Astrocyte of the hippocampus (primary cell): ENCODE data around the gene TMC6.
A peak's percentile ranks its signal among the peaks of the same experiment; 100 is the strongest.
"Not testable (repeated sequence)": the region's sequence is repeated elsewhere in the genome, so short reads cannot be mapped to it uniquely, and the experiment has no call there.

Experiments
- DNase-seq: peaks from one replicate; pipeline ENCODE4 v3.0.0; 2011; ENCODE audit warnings: low read depth, low spot score

TMC6 gene

DNA sequence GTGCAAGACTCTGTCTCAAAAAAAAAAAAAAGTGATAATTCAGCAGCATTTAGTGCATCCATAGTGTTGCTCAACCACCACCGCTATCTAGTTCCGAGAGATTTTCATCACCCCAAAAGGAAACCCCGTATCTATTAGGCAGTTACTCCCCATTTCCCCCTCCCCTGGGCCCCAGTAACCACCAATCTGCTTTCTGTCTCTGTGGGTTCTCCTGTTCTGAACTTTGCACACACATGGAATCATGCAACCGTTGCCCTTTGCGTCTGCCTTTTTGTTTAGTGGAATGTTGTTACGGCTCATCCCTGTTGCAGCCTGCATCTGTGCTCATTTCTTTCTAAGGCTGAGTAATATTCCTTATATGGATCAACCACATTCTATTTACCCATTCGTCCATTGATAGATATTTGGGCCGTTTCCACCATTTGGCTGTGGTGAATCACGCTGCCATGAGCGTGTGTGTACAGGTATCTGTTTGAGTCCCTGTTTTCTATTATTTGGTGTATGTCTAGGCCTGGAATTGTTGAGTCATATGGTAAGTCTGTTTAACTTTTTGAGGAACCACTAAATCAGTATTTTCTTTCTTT lies 31.1 kb upstream of the TMC6 start:
- DNase-seq = peak; percentile 77

DNA sequence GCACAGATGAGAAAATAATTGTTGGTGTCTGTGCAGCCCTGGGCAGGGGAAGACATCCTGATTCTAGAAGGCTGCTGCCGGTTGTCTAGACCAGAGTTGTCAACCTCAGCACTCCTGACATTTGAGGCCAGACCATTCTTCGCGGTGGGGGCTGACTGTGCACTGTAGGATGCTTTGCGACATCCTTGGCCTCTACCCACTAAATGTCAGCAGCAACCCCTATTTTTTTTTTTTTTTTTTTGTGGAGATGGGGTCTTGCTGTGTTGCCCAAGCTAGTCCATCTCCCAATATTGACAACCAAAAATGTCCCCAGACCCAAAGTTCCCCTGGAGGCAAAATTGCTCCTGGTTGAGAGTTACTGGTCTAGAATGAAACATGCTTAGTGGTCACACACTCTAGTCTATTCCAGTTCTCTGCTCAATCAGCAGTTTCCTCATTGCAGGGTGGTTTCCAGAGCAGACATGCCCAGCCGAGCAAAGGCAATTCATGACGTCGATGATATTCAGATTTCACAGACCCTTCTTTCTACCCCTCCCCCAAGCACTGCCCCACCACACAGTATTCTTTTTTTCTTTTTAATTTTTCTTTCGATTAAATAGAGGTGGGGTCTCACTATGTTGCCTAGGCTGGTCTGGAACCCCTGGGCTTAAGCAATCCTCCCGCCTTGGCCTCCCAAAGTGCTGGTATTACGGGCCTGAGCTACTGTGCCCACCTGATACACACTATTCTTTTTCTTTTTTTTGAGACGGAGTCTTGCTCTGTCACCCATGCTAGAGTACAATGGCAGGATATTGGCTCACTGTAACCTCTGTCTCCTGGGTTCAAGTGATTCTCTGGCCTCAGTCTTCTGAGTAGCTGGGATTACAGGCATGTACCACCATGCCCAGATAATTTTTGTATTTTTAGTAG lies 26.6 kb upstream of the TMC6 start:
- no peak for DNase-seq

DNA sequence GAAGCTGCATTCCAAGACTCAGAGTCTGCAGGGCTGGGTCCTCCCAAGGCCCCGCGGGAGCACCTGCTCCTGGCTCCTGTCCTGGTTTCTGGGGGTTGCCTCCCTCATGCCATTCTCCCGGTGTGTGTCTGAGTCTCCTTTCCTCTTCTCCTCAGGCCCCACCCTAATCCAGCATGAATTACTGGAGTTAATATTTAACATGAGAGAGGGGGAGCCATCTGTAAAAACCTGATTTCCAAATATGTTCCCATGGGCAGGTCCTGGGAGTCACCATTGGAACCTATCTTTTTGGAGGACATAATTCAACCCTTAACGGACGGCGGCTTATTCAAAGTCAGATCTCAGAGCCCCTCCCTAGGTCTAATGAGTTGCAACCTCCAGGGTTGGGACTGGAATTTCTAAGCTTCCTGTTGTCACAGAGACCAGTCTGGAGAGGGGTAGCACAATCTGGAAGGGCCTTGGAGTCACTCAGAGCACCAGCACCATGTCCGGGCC lies 23.0 kb upstream of the TMC6 start:
- DNase-seq = no peak

DNA sequence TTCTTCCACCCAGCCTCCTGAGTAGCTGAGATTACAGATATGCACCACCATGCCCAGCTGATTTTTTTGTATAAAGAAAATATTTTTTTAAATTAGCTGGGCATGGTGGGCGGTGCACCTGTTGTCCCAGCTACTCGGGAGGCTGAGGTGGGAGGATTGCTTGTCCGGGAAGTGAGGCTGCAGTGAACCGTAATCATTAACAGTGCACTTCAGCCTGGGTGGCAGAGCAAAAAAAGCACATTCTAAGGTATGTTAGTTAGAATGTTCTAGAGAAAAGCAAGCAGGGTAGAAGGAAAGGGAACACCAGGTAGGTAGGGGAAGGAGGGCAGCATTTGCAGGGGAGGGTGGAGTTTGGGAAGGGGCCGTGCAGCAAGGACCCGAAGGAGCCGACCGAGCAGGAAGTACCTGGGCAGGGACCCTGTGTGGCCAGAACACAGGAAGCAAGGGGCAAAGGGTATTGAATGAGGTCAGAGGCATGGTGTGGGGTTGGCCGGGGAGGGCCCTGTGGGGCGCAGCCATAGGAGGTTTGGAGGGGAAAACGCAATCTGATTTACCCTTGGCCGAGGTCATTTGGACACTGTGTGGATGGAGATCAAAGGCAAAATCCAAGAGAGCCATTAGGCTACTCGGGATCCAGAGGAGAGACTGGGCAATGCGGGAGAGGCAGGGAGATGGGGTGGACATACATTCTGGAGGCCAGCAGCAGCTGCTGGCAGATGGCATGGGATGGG lies 19.9 kb upstream of the TMC6 start:
- DNase-seq = no peak

DNA sequence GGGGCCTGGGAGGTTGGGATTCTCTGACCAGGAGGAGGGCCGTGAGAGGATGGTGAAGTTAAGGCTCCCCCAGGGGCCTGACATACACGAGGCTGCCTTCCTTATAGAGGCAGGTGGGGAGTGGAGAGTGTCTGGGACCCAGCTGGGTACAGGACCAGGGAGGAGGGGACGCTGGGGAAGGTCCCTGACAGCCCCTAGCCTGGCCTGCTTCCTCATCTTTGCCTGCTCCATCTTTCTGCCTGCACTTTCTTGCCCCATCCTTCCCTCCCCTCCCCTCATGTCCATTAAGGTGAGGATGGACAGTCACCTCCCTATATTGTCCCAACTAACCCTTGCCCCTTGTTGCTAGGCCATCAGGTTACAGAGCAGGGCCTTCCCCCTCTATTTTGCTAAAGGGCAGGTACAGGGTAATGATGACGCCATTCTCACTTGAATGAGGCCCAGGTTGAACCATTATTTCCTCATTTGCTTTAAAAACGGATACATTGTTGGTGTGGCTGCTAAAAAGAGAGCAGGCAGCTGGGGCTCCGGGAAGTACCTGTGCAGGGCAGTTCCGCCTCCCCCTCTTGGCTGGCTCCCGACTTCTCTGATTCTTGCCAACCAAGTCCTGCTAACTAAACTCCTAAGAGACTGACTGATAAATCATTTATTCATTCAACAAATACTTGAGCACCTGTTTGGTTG lies 18.9 kb upstream of the TMC6 start:
- no peak for DNase-seq

DNA sequence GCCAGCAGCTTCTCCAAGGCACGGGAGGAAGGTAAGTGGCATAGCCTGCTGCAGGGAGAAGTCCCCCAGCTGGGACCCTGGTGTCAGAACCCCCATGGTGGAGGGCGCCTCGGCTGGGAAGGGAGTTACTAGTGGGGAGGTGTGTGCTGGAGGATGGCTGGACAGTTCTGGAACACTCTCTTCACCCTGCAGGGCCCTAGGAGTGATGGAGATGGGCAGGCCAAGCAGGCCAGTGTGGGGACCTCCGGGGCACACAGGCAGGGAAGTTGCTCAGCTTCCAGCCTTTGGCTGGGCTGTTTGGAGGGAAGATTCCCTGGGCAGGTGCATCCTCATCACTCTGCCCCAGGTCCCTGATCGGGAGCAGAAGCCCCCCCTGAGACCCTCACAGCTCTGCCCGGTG lies 18.3 kb upstream of the TMC6 start:
- no peak for DNase-seq

DNA sequence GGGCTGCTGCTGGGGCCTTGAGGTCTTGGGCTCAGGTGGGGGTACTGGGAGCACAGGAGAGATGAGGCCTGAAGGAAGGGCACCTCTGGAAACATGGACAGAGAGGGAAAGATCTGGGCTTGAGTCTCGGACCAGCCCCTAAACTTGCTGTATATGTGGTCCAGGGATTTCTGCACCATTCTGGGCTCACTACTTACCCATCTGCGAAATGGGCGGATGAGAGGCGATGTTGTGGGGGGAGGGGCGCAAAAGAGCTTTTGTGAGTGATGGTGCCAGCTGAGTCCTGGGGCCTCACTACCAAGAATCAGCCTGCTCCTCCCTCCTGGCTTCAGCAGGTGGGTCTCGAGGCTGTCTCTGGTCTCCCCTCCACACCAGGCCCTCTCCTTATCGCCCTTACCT lies 17.9 kb upstream of the TMC6 start:
- DNase-seq = no peak

DNA sequence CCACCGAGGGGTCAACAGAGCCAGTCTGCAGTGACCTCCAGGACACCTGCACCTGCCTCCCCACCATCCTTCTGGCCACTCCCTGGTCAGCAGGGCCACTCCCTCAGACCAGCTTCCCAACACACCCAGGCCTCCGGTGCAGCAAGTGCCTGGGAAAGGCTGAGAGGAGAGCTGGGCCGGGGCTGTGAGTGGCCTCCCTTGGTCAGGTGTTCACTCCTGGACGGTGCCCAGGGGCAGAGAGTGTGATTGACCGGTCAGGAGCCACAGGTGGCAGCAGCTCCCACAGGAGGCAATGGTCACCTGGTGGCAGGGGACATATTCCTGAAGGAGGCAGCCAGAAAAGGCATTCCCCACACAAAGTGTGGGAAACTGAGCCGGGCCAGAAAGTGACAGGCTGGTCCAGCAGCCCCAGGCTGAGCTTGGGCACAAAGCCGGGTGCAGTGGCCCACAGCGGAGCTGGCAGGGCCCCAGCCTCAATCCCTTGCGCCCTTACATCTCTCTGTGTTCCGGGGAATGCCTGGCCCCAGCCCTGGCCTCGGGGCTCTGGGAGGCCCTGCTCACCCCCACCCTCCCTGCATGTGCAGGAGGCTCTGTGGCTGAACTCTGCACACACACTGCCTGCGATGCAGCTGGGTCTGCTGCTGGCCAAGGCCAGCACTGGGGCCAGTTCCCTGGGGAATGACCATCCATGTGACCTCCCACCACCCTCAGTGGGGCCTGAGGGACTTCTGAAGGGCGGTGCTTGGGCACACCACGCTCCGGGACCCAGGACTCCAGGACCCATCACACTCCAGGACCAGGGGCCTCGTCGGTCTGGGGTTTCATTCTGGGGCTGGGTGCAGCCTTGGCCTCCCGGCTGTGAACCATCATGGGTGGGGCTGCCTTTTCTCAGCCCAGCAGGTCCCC lies 16.4 kb upstream of the TMC6 start:
- no peak for DNase-seq

DNA sequence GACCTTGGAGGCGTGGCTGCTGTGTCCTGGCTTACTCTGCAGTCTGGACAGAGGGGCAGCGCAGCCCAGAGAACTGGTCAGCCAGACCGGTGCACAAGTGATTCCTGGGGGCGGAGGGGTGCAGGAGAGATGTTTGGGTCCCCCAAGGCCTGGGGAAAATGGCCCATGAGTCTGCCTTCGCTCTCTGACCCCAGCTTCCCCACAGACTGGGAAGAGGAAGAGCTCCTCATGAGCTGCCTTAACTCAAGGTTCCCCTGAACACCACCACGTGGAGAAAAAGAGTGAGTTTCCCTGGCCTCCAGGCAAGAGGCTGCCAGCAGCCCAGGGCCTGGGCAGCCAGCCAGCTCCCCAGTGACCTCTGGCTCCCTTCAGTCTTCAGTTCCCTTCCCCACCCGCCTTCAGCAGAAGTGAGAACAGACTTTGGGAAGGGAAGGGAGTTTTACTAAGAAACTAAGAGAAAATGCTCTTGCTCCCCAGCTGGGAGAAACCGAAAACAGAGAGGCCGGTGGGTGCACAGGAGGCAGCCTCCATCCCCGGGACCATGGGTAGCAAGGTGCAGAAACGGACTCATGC lies 15.7 kb upstream of the TMC6 start:
- peak; percentile 76 for DNase-seq

DNA sequence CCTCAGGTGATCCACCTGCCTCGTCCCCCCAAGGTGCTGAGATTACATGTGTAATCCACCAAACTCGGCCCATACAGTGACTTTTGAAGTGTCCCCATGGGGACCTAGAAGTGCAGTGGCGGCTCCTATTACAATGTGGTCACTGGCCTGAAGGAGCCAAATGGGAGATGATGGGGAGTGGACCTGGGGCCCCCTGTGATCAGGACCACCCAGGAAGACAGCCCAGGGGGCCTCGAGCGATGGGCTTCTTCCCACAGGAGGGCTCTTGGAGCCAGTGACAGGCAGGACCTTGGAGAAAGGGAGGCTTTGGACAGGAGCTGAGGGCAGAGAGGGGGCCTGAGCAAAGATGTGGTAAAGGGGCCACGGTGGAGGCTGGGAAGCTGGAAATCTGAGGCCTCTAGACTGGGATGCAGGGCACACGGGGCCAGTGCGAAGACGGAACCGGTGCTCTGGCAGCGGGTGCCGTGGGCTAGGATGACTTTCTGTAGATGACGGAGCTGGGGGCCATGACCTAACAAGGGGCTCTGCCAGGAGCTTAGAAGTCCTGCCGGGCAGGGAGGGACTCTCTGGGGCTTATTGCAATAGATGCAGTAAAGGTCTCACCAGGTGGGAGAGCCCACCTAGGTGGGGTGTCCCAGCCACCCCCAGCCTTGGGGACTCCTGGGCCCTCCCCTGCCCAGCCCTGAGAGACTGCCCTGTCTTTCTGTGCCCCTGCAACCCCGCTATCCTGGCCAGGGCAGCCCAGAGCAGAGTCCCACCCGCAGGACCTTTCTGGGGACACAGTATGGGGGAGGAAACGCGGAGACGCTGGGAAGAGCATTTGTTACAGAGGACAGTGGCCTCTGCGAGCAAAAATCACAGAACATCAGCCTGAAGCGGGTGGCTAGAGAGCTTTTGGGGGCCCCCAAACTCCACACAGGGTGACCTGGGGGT lies 14.9 kb upstream of the TMC6 start:
- DNase-seq = no peak

DNA sequence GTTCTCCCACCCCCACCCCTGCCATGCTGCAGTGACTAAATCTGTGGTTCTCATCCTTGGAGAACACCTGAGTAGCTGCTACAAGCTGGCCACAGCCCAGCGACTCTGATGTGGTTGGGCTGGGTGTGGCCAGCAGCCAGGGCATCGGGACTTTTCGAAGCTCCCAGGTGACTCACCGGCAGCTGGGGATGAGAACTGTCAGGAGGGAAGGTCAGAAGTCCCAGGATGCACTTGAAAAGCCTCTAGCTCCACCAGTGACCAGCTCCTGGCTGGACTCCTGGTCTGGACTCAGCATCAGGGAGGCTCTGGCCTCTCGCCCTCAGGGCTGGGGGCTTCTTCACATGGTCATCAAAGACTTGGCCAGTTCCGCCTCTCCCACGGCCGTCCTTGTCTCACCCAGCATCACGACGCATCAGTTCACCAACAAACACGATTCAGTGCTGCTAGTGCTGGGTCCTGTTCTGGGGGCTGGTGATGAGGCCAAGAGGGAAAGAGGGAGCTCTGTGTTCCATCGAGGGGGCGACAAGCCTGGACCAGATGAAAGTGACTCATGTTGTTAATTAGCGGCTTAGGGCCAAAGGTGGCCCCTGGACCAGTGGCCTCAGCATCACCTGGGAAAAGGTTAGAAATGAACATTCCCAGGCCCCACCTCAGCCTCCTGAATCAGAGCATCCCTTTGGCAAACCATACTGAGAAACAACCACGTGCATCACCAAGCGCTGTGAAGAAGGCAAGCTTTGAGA lies 13.7 kb upstream of the TMC6 start:
- DNase-seq = peak; percentile 75

DNA sequence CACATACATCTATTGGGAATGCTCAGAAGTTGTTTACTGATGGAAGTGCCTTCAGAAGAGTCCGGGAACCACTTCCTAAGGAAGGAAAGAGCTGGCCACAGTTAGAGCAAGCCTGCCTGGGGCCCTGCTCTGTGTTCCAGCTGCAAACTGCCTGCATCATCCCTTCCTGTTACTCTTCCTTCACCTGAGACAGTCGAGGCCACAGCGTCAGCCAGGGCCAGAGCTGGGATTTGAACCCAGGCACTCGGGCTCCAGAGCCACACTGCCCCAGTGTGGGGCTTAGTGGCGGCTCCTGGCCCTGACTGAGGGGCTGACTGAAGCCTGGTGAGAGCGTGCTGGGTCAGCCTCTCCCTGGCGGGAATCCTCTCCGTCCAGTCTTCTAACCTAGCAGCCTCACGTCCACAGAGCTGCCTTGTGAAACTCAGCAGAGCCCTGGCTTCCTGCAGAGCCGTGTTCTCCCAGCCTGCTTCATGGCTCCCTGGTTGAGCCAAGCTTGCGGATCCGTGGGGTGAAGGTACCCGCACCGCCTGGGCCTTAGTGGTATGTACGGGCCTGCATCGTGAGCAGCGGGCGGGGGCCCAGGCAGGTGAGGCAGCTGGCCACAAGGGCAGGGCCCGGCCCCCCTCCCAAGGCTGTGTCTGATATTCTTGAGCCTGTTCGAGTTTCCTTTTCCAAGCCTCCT lies 13.0 kb upstream of the TMC6 start:
- DNase-seq = no peak

DNA sequence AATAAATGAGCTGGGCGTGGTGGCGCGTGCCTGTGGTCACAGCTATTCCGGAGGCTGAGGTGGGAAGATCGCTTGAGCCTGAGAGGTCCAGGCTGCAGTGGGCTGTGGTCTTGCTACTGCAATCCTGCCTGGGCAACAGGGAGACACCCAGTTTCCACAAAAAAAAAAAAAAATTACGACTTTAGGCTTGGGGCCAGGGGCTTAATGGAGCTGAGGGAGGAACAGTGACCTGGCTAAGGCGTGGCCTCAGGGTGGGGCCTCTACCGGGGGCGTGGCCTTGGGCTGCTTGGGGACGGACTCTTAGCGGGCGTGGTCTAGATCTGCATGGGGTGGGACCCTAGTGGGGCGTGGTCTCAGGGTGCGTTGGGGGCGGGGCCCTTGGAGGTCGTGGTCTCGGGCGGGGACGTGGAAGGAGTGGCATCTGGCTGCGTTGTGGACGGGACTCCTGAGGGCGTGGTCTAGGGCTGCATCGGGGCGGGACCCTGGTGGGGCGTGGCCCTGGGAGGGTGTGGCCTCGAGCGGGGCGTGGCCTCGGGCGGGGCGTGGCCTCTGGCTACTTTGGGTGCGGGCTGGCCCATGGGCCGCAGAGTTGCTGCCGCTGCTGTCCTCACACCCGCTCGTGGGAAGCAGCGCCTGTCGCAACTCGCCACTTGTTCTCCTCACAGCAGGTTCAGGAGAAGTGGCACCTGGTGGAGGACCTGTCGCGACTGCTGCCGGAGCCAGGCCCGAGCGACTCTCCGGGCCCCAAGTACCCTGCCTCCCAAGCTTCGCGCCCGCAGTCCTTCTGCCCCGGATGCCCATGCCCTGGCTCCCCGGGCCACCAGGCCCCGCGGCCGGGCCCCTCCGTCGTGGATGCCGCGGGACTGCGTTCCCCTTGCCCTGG lies 11.9 kb upstream of the TMC6 start:
- DNase-seq = peak; percentile 71

DNA sequence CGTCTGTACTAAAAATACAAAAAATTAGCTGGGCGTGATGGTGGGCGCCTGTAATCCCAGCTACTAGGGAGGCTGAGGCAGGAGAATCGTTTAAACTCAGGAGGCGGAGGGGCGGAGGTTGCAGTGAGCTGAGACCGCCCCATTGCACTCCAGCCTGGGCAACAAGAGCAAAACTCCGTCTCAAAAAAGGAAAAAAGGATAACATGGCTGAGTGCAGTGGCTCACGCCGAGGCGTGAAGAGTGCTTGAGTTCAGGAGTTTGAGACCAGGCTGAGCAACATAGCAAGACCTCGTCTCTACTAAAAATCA lies 11.3 kb upstream of the TMC6 start:
- DNase-seq = not testable (repeated sequence)

DNA sequence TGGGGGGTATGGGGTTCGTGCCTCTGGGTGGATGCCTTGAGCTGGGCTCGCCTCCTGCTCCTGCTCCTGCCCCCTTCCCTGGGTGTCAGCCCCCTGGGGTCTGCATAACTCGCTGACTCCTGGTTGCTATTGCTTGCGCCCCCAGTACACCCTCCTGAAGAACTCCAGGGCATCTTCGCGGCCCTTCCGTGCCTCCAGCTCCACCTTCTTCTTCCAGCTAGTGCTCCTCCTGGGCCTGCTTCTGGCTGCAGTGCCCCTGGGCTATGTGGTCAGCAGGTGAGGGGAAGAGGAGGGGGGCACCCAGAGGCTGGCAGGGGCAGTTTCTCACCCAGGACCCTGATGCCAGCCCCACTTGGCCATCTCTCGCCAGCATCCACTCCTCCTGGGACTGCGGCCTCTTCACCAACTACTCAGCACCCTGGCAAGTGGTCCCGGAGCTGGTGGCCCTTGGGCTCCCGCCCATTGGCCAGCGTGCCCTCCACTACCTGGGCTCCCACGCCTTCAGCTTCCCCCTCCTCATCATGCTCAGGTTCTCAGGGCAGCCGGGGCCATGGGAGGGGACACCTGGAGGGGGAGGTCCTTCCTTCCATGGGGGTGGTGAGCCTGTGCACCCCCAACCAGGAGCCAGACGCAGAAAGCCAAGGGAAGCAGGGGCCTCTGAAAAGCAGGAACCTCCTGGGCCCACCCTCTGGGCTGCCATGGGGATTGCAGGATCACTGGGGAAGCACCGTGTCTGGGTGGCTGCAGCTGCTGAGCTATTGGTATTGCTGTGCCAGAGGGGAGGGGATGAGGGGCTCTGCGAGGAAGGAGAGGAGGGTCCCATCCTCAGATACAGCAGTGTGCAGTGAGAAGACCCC lies 9.9 kb upstream of the TMC6 start:
- DNase-seq = no peak
